ENCODE measurements around the gene PTPRZ1. TPM values are rescaled to one million over a fixed set of nuclear protein-coding genes. Genes with fewer than 3 reads are reported as not detected.

PTPRZ1 gene
- total and polyA plus RNA-seq, 4 donors: 1.1 to 11.6 (median 2.9) TPM

GRCh38 chr7:122018032-122018431, 145.1 kb downstream of the PTPRZ1 start:
- Histone ChIP-seq H3K4me3 (no peak overlapping the region), H3K36me3 (ENCODE audit: control insufficient read depth in 4 of 4, insufficient read depth in 4 of 4, low read length in 4 of 4) (no peaks in the 10 kb centered on the region), H3K27ac (ENCODE audit: low read depth in 1 of 2, low read length in 1 of 2) (no peak overlapping the region), H3K27me3 (ENCODE audit: control insufficient read depth in 3 of 3, insufficient read depth in 3 of 3, low read length in 2 of 3) (no peaks in the 10 kb centered on the region), H3K9ac (ENCODE audit: insufficient read depth in 1 of 2, low read length in 2 of 2) (no peak overlapping the region), H3K9me3 (ENCODE audit: control insufficient read depth in 4 of 4, insufficient read depth in 3 of 4, low read length in 3 of 4) (no peaks in the 10 kb centered on the region), H3K4me1 (ENCODE audit: control insufficient read depth in 5 of 5, insufficient read depth in 5 of 5, low read length in 5 of 5) (no peaks in the 10 kb centered on the region)
- WGBS, 2 donors: 26 to 56% methylated on average over 1 of the region's 1 CpG
- TF ChIP-seq CTCF (IDR thresholded peaks at IDR 0.05; ENCODE audit: control extremely low read depth, extremely low read depth): no peak
- ATAC-seq (ENCODE audit: insufficient read depth, low FRiP score): no peak
- no peak for DNase-seq

- Histone ChIP-seq H3K9ac (ENCODE audit: insufficient read depth in 1 of 2, low read length in 2 of 2) (no peak overlapping the region), H3K27ac (ENCODE audit: low read depth in 1 of 2, low read length in 1 of 2) (no peak overlapping the region), H3K4me3 (no peak overlapping the region), H3K4me1 (ENCODE audit: control insufficient read depth in 5 of 5, insufficient read depth in 5 of 5, low read length in 5 of 5) (no peaks in the 10 kb centered on the region), H3K27me3 (ENCODE audit: control insufficient read depth in 3 of 3, insufficient read depth in 3 of 3, low read length in 2 of 3) (no peaks in the 10 kb centered on the region), H3K36me3 (ENCODE audit: control insufficient read depth in 4 of 4, insufficient read depth in 4 of 4, low read length in 4 of 4) (no peaks in the 10 kb centered on the region), H3K9me3 (ENCODE audit: control insufficient read depth in 4 of 4, insufficient read depth in 3 of 4, low read length in 3 of 4) (no peaks in the 10 kb centered on the region)
- TF ChIP-seq CTCF (IDR thresholded peaks at IDR 0.05; ENCODE audit: control extremely low read depth, extremely low read depth): no peak
- 91 to 96% methylated on average over 2 of the region's 2 CpGs for WGBS, 2 donors
- DNase-seq (no peak), ATAC-seq (ENCODE audit: insufficient read depth, low FRiP score) (no peak)
Observed at GRCh38 chr7:122027058-122027457, 154.1 kb downstream of the PTPRZ1 start.

GRCh38 chr7:122033641-122034040, 160.7 kb downstream of the PTPRZ1 start:
- no peaks in the 10 kb centered on the region for H3K4me1 ChIP-seq (ENCODE audit: control insufficient read depth in 5 of 5, insufficient read depth in 5 of 5, low read length in 5 of 5)
- TF ChIP-seq CTCF (IDR thresholded peaks at IDR 0.05; ENCODE audit: control extremely low read depth, extremely low read depth): no peak

GRCh38 chr7:122035876-122036275, 162.9 kb downstream of the PTPRZ1 start:
- ATAC-seq (ENCODE audit: insufficient read depth, low FRiP score): no peak
- no peak overlapping the region for H3K4me3 ChIP-seq
- H3K27ac ChIP-seq (ENCODE audit: low read depth in 1 of 2, low read length in 1 of 2): no peak overlapping the region

More at GRCh38 chr7:122033641-122034040, 160.7 kb downstream of the PTPRZ1 start:
- Histone ChIP-seq H3K27ac (ENCODE audit: low read depth in 1 of 2, low read length in 1 of 2) (no peak overlapping the region), H3K9ac (ENCODE audit: insufficient read depth in 1 of 2, low read length in 2 of 2) (no peak overlapping the region), H3K27me3 (ENCODE audit: control insufficient read depth in 3 of 3, insufficient read depth in 3 of 3, low read length in 2 of 3) (no peaks in the 10 kb centered on the region), H3K36me3 (ENCODE audit: control insufficient read depth in 4 of 4, insufficient read depth in 4 of 4, low read length in 4 of 4) (no peaks in the 10 kb centered on the region), H3K9me3 (ENCODE audit: control insufficient read depth in 4 of 4, insufficient read depth in 3 of 4, low read length in 3 of 4) (no peaks in the 10 kb centered on the region), H3K4me3 (no peak overlapping the region)
- WGBS, 2 donors: 83 to 87% methylated on average over 1 of the region's 1 CpG
- ATAC-seq (ENCODE audit: insufficient read depth, low FRiP score): no peak
- DNase-seq: no peak

More at GRCh38 chr7:122035876-122036275, 162.9 kb downstream of the PTPRZ1 start:
- Histone ChIP-seq H3K9ac (ENCODE audit: insufficient read depth in 1 of 2, low read length in 2 of 2) (no peak overlapping the region), H3K4me1 (ENCODE audit: control insufficient read depth in 5 of 5, insufficient read depth in 5 of 5, low read length in 5 of 5) (no peaks in the 10 kb centered on the region), H3K9me3 (ENCODE audit: control insufficient read depth in 4 of 4, insufficient read depth in 3 of 4, low read length in 3 of 4) (peaks cover 0 to 2% (median 0%) of the 10 kb centered on the region in 4 donors), H3K36me3 (ENCODE audit: control insufficient read depth in 4 of 4, insufficient read depth in 4 of 4, low read length in 4 of 4) (no peaks in the 10 kb centered on the region), H3K27me3 (ENCODE audit: control insufficient read depth in 3 of 3, insufficient read depth in 3 of 3, low read length in 2 of 3) (no peaks in the 10 kb centered on the region)
- TF ChIP-seq CTCF (IDR thresholded peaks at IDR 0.05; ENCODE audit: control extremely low read depth, extremely low read depth): no peak
- no peak for DNase-seq
- 91 to 95% methylated on average over 1 of the region's 1 CpG for WGBS, 2 donors

All from lung (tissue), 12 donors.